ENCODE data around the gene LRRC28.

The LRRC28 gene

DNA sequence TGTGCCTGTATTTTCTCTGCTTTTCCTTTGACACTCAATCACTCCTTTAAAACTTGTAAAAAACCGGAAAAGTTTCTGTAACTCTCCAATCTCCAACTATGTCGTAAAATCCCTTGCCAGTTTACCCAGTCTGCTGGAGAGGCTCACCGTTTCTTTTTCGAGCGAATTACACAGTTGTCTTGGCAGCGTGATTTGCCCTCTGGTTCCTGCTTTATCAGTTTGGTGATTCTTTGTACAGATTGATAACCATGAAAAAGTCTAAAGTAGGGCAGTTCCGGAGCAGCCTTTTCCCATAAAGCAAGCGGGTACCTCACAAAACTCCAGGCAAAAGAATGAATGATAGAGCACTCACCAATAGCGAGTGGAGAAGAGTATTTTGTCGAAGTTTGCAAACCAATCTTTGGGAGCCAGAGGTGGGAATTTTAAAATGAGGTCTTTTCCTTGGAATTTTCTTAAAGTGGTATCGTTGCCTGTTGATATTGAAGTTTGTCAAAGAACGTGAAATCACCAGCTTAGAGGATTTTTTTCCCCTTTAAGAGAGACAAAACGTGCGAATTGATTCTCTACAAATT, 1.9 kb upstream of the LRRC28 start, which contains the start of gene TTC23:
TSS of gene TTC23 (minus strand) at position 312 of the 572 bp plus-strand sequence. CDS start 20,869 bp downstream, outside the sequence.
- no peak for DNase-seq (ENCODE audit: low read depth in 2 of 2)

GRCh38 chr15:99250001-99250400, 1.3 kb upstream of the LRRC28 start:
- no peak for DNase-seq (ENCODE audit: low read depth in 2 of 2)

GRCh38 chr15:99250494-99250856, 806 bp upstream of the LRRC28 start:
- DNase-seq (ENCODE audit: low read depth in 2 of 2), result no peak

DNA sequence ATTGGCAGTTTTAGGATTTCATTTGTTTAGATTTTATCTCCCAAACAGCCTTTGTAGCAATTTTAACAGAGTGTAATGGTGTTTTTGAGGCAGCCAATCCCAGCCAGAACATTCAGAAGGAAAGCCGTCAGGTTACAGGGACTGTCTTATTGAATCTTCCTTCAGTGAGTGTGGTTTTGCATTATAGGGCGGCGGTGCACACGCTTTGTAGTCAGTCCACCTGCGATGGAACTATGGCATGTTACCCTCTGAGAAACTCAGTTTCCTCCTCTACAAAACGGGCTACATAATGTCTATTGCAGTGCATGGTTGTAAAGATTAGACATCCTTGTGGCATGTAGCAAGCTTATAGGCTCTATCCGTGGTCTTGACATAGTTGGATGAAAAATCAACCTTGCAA, 1.0 kb downstream of the LRRC28 start:
- DNase-seq (ENCODE audit: low read depth in 2 of 2), result no peak

- no peak for DNase-seq (ENCODE audit: low read depth in 2 of 2)
Measured at GRCh38 chr15:99253381-99254090, 2.3 kb downstream of the LRRC28 start.

- DNase-seq (ENCODE audit: low read depth in 2 of 2), result no peak
Measured at GRCh38 chr15:99257107-99257750, 5.9 kb downstream of the LRRC28 start.

DNA sequence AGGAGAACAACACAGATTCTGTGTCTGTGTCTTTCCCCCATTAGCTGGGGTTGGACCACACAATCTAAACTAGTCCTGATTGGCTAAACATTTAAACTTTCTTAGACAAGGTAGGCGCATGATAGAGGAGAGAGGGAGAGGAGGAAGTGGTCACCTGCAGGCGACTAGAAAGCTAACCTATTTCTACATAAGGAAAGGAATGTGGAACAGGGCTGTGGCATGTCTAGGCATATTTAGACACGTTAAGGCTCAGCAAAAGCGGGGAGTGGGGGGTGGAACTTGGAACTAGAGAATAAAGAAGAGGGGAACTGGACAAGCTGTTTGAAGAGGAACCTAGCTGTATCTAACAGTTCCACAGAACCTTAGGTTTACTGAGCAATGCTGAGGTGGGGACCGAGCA, 12.8 kb downstream of the LRRC28 start:
- no peak for DNase-seq (ENCODE audit: low read depth in 2 of 2)

DNA sequence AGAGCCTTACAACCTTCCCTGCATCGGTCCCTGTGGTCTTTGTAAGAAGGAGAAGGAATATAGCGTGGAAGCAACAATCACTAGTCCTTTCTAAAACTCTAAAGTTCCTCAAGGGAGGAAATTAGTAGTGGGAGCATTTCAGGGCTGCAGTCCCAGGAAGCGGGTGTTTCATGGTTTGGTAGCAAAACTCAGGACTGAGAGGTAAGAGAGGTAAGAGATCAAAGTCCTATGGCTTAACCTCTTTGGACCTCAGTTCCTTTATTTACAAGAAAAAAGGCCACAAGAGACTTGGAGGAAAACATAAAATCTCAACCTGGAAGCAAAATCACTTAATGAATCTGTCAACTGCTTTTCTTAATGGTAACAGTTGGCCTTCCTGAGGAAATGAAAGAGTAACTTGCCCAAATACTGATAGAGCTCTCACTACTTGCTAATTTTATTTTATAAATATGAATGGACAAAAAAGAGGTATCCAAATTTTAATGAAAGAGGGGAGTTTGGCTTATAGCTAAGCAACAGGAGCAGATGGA, 14.3 kb downstream of the LRRC28 start:
- no peak for DNase-seq (ENCODE audit: low read depth in 2 of 2)

DNA sequence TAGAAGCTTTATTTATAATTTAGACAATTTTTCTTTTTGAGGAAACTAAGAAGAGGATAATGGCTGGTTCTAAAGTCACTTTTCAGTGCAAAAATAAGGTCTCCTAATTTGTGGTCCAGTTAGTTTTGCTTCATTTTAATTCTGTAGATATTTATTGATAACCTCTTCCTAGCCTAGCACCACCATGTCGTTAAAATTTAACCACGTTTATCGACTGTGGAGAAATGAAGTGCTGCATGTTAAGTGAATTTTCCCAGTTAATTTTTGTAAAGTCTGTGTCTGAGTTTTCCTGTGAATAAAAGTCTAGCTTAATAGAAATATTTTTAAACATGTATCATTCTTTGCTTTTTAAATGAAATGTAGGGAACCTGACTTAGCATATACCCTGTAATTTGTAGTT, 16.7 kb downstream of the LRRC28 start:
- no peak for DNase-seq (ENCODE audit: low read depth in 2 of 2)

- DNase-seq (ENCODE audit: low read depth in 2 of 2), result no peak
Measured at GRCh38 chr15:99268431-99268830, 17.1 kb downstream of the LRRC28 start.

GRCh38 chr15:99273801-99274200, 22.5 kb downstream of the LRRC28 start:
- DNase-seq (ENCODE audit: low read depth in 2 of 2), result no peak

GRCh38 chr15:99275061-99275460, 23.8 kb downstream of the LRRC28 start:
- no peak for DNase-seq (ENCODE audit: low read depth in 2 of 2)

GRCh38 chr15:99275525-99276128, 24.3 kb downstream of the LRRC28 start:
- no peak for DNase-seq (ENCODE audit: low read depth in 2 of 2)

DNA sequence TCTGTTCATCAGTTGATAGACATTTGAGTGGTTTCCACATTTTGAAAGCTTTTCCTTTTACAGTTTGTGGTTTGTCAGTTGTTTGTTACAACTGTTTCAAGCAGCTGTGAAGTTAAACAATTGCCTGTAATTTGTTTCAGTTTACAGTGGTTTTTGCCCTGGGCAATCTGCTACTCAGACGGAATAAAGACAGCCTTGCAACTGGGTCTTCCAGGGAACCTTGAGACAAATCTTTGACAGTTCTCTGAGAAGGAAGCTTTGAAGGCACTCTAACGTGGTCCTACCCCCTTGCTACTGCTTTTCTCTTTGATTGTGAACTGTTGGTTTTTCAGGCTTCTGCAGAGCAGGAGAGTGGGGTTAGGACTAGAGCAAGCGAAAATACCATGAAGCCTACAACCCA, 28.0 kb downstream of the LRRC28 start:
- DNase-seq (ENCODE audit: low read depth in 2 of 2), result no peak

DNA sequence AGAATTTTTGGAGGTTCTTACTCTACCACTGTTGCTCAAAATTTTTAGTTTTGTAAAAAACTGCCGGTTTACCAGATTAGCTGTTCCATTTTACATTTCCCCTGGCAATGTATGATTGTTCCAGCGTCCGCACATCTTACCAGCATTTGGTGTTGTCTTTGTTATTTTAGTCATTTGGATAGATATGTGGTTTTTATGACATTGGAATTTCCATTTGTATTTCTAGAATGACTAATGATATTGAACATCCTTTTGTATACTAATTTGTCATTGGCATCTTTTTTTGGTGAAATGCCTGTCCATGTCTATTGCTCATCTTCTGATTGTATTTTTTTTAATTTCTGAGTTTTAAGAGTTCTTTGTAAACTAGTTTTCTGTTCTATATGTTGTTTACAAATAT, 28.5 kb downstream of the LRRC28 start:
- no peak for DNase-seq (ENCODE audit: low read depth in 2 of 2)

- no peak for DNase-seq (ENCODE audit: low read depth in 2 of 2)
Measured at GRCh38 chr15:99282121-99282520, 30.8 kb downstream of the LRRC28 start.

DNA sequence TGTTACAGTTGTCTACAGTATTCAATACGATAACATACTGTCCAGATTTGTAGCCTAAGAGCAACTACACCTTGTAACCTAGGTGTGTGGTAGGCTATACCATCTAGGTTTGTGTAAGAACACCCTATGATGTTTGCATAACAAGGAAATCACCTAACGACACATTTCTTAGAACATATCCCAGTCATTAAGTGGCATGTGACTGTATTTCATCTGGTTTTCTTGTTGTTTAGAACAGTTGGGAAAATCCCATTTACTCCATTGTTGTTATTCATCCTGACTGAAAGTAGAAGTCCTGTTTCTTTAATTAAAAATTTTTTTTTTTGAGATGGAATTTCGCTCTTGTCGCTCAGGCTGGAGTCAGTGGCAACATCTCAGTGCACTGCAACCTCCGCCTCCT, 31.3 kb downstream of the LRRC28 start:
- DNase-seq (ENCODE audit: low read depth in 2 of 2), result no peak

- no peak for DNase-seq (ENCODE audit: low read depth in 2 of 2)
Measured at GRCh38 chr15:99283717-99284116, 32.4 kb downstream of the LRRC28 start.

DNA sequence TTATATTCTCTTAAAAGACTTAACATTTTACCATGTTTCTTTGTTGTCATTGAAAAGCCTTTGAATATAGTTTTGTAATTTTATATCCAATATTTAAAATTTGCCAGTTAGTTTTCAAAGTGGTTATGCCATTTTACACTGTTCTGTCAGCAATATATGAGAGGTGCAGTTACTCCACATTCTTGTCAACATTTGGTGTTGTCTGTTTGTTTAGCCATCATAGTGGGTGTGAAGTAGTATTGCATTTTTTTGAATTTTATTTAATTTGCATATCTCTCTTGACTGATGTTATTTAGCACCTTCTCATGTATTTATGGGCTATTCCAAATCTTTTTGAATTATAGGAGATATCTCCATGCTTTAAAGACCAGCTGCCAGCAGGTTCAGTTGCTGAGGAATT, 40.4 kb downstream of the LRRC28 start:
- DNase-seq (ENCODE audit: low read depth in 2 of 2), result no peak

GRCh38 chr15:99295840-99296239, 44.6 kb downstream of the LRRC28 start:
- no peak for DNase-seq (ENCODE audit: low read depth in 2 of 2)

GRCh38 chr15:99296386-99296785, 45.1 kb downstream of the LRRC28 start:
- DNase-seq (ENCODE audit: low read depth in 2 of 2), result no peak

DNA sequence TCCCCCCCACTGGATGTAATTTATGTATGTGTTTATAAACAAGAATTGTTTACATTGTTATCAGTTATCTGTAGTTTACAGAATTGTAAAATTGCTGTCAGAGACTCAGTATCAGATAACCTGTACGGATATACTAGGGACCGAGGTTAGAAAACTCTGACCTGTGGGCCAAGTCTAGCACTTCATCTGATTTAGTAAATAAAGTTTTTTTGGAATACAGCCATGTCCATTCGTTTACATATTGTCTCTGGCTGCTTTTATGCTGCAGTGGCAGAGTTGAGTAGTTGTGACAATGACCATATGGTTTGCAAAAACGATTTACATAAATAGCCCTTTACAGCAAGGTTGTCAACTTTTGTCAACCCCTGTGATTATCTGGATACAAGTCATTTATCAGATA, 52.6 kb downstream of the LRRC28 start:
- DNase-seq (ENCODE audit: low read depth in 2 of 2), result no peak

All from activated CD4-positive, alpha-beta T cell treated with anti-CD3 and anti-CD28 coated beads for 24 hours (primary cell).